ENCODE measurements around the gene EGLN3. TPM values are rescaled to one million over a fixed set of nuclear protein-coding genes. Genes with fewer than 3 reads are reported as not detected.

EGLN3 gene
- total RNA-seq, 6 experiments from 2014 or later, result 1.9 to 25.4 (median 2.1) TPM

DNA sequence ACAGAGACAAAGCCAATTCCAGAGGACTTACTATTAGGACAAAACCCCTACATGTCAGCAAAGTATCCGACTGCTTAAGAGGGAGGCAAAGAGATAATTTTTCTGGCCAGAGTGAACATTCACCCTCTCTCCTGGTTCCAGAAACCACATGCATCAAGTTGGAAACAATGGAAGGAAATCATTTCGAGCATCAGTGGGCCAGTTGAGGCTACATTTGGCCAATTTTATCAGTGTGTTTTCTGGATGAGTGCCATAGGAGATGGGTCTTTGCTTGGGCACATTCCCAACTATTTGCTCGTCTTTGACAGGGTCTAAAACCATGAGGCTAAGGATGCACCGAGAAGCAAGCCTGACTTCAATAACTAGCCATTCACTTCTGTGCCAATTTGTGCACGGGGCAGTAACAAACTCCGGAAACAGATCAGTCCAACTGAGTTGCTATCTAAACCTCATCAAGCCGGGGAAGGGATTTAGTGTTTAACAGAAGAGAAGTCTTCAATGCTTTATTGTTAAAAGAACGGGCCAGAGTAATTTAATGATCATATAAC is 17.4 kb downstream of the EGLN3 start:
- Histone ChIP-seq H3K4me1 (no peaks in the 10 kb centered on the region), H3K27me3 (no peaks in the 10 kb centered on the region), H3K27ac (no peak overlapping the region), H3K36me3 (no peaks in the 10 kb centered on the region), H3K4me3 (no peak overlapping the region), H3K9me3 (no peaks in the 10 kb centered on the region)
- no peak for DNase-seq
- intact Hi-C loops (cut with DNase I), result no loop called here
- 49% methylated on average over 5 of the region's 8 CpGs for WGBS (ENCODE audit: insufficient coverage, low coverage, low lambda C conversion rate, missing lambda C conversion rate)
- ATAC-seq, result peak; percentile 16 to 47 (median 31)
- TF ChIP-seq, protein P1, sequence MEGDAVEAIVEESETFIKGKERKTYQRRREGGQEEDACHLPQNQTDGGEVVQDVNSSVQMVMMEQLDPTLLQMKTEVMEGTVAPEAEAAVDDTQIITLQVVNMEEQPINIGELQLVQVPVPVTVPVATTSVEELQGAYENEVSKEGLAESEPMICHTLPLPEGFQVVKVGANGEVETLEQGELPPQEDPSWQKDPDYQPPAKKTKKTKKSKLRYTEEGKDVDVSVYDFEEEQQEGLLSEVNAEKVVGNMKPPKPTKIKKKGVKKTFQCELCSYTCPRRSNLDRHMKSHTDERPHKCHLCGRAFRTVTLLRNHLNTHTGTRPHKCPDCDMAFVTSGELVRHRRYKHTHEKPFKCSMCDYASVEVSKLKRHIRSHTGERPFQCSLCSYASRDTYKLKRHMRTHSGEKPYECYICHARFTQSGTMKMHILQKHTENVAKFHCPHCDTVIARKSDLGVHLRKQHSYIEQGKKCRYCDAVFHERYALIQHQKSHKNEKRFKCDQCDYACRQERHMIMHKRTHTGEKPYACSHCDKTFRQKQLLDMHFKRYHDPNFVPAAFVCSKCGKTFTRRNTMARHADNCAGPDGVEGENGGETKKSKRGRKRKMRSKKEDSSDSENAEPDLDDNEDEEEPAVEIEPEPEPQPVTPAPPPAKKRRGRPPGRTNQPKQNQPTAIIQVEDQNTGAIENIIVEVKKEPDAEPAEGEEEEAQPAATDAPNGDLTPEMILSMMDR (IDR thresholded peaks at IDR 0.05), result no peak
- TF ChIP-seq POLR2A (IDR thresholded peaks at IDR 0.05), result no peak

DNA sequence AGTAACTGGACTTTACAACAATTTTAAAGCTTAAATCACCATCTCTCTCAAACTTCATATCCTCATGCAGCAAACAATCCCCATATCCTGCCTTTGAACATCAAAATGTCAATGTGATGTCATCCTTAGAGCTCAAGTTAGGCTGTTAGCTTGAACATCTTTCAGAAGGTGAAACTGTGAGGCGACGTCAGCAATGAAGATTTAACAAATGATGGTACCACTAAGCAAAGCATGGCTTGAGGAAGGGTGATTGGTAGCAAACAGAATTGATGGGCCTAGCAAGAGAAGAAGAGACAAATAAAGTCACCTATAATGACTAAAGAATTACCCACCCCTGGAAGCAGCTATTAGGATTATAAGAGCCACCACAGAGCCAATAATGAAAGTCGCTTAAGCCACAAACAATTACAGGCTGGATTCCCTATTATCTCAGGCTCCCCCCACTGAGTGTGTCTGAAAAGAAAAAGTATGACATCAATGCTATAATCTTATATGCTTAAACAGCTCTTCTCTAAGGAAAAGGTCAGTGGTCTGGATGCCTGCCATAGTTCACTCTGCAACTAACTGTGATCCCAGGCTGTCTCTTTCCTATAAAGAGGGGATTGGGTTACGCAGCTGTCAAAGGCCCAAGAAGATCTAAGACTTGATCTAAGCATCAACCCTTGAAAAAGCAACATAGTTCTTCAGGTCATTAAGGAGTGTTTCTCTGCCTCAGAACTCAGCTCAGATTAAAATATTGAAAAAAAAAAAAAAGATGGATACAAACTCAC is 18.1 kb downstream of the EGLN3 start:
- TF ChIP-seq, protein P1 (IDR thresholded peaks at IDR 0.05), result no peak
- no peak for TF ChIP-seq POLR2A (IDR thresholded peaks at IDR 0.05)
- Histone ChIP-seq H3K36me3 (no peaks in the 10 kb centered on the region), H3K9me3 (no peaks in the 10 kb centered on the region), H3K27ac (peak overlapping the region in 1 of 3 donors; percentile 36), H3K4me3 (no peak overlapping the region), H3K27me3 (no peaks in the 10 kb centered on the region), H3K4me1 (no peaks in the 10 kb centered on the region)
- intact Hi-C loops (cut with DNase I), result no loop called here
- 58% methylated on average over 4 of the region's 4 CpGs for WGBS (ENCODE audit: insufficient coverage, low coverage, low lambda C conversion rate, missing lambda C conversion rate)
- no peak for DNase-seq
- ATAC-seq, result peak in 3 of 4 donors; percentile 47 to 68 (median 50)

DNA sequence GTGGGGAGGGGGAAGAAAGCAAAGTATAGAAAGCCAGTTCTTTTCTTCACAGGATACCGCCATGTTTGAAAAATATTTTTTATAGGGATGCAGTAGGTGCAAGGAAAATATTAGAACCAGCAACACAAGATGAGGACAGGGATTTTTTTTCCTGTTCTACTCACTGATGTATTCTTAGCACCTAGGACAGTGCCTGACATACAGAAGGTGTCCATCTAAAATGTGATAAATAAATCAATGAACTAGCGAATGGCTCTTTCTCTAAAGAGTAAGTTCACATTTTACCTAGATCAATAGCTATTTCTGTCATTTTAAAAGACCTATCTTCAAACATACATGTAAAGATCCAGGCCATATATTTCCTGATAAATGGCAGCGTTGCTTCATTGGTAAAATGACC is 18.8 kb downstream of the EGLN3 start:
- no peaks in the 10 kb centered on the region for H3K27me3 ChIP-seq
- no peak overlapping the region for H3K4me3 ChIP-seq
- H3K27ac ChIP-seq, result no peak overlapping the region
- no peak for TF ChIP-seq POLR2A (IDR thresholded peaks at IDR 0.05)
- TF ChIP-seq, protein P1 (IDR thresholded peaks at IDR 0.05), result no peak
- ATAC-seq (no peak), DNase-seq (no peak)
- H3K9me3 ChIP-seq, result no peaks in the 10 kb centered on the region
- no peaks in the 10 kb centered on the region for H3K4me1 ChIP-seq
- WGBS (ENCODE audit: insufficient coverage, low coverage, low lambda C conversion rate, missing lambda C conversion rate), result 76% methylated on average over 3 of the region's 3 CpGs
- intact Hi-C loops (cut with DNase I), result no loop called here
- H3K36me3 ChIP-seq, result no peaks in the 10 kb centered on the region

DNA sequence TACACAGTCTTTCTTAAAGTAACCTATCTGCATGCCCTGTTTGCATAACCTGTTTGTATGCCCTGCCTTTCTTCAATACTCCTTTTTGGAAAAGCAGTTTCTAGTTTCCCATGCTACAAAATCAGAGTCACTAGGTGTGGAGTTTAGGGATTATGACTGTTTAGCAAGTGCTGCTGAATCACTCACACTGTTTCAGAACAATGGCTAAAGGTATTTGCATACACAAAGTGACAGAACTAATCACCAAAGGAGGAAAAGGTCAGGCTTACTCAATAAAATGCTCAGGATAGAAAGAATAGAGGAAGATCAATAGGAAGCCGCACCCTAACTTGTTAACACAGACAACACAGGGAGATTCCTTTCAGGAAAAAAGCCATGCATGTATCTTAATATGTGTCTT is 19.4 kb downstream of the EGLN3 start:
- H3K9me3 ChIP-seq, result no peaks in the 10 kb centered on the region
- H3K4me3 ChIP-seq, result no peak overlapping the region
- no peaks in the 10 kb centered on the region for H3K27me3 ChIP-seq
- no peak for DNase-seq
- ATAC-seq, result no peak
- no peak overlapping the region for H3K27ac ChIP-seq
- no peak for TF ChIP-seq POLR2A (IDR thresholded peaks at IDR 0.05)
- TF ChIP-seq, protein P1 (IDR thresholded peaks at IDR 0.05), result no peak
- WGBS (ENCODE audit: insufficient coverage, low coverage, low lambda C conversion rate, missing lambda C conversion rate), result 44% methylated on average over 1 of the region's 1 CpG
- no peaks in the 10 kb centered on the region for H3K36me3 ChIP-seq
- H3K4me1 ChIP-seq, result no peaks in the 10 kb centered on the region
- intact Hi-C loops (cut with DNase I), result no loop called here

Measured in right lobe of liver (tissue), 6 donors.